Daoy (cell line): ENCODE data around the gene B3GALT6. TPM values are rescaled to one million over a fixed set of nuclear protein-coding genes. Genes with fewer than 3 reads are reported as not detected.

Experiments used
- total RNA-seq: library from RNA; depleted of rRNA; stranded (reverse); fragments of >200 nt; shearing (Covaris generic); gene quantifications from 2 replicates; pipeline ENCODE4 v1.2.3, GENCODE V29; 2014; rRNA removed

Gene B3GALT6
- total RNA-seq, 1 experiment from 2014 or later, result 44.5 TPM

Other genes with a start within 250 kb of the B3GALT6 start
- 30.1 and 36.3 TPM in 2 replicates for gene HES4, start 232.1 kb upstream of the B3GALT6 start, total RNA-seq
- 219 and 238 TPM in 2 replicates for gene ISG15, start 218.7 kb upstream of the B3GALT6 start, total RNA-seq
- gene AGRN, start 212.1 kb upstream of the B3GALT6 start, total RNA-seq, result 66.6 and 72.0 TPM in 2 replicates
- not detected in 2 replicates for gene RNF223, start 157.9 kb upstream of the B3GALT6 start, total RNA-seq
- gene C1orf159, start 116.1 kb upstream of the B3GALT6 start, total RNA-seq, result 14.8 and 19.1 TPM in 2 replicates
- gene TTLL10, start 58.4 kb upstream of the B3GALT6 start, total RNA-seq, result not detected in 2 replicates
- gene TNFRSF18, start 25.6 kb upstream of the B3GALT6 start, total RNA-seq, result 0.89 and 1.9 TPM in 2 replicates
- not detected in 2 replicates for gene TNFRSF4, start 18.1 kb upstream of the B3GALT6 start, total RNA-seq
- gene SDF4, start 236 bp upstream of the B3GALT6 start, total RNA-seq, result 84.4 and 91.8 TPM in 2 replicates
- gene C1QTNF12, start 14.5 kb downstream of the B3GALT6 start, total RNA-seq, result 0.36 TPM in 1 of 2 replicates, not detected in the other
- 82.1 and 87.3 TPM in 2 replicates for gene UBE2J2, start 41.6 kb downstream of the B3GALT6 start, total RNA-seq
- gene SCNN1D, start 48.2 kb downstream of the B3GALT6 start, total RNA-seq, result 0.71 and 0.86 TPM in 2 replicates
- 17.5 and 19.3 TPM in 2 replicates for gene ACAP3, start 75.7 kb downstream of the B3GALT6 start, total RNA-seq
- 18.8 and 39.8 TPM in 2 replicates for gene PUSL1, start 76.4 kb downstream of the B3GALT6 start, total RNA-seq
- gene INTS11, start 92.4 kb downstream of the B3GALT6 start, total RNA-seq, result 76.5 and 95.7 TPM in 2 replicates
- 7.0 and 12.9 TPM in 2 replicates for gene CPTP, start 92.6 kb downstream of the B3GALT6 start, total RNA-seq
- under 0.01 TPM in 1 of 2 replicates, not detected in the other for gene TAS1R3, start 99.0 kb downstream of the B3GALT6 start, total RNA-seq
- gene DVL1, start 117.2 kb downstream of the B3GALT6 start, total RNA-seq, result 44.4 and 65.5 TPM in 2 replicates
- 0.23 TPM in 1 of 2 replicates, not detected in the other for gene MXRA8, start 126.3 kb downstream of the B3GALT6 start, total RNA-seq
- gene AURKAIP1, start 143.0 kb downstream of the B3GALT6 start, total RNA-seq, result 267 and 308 TPM in 2 replicates
- gene CCNL2, start 167.1 kb downstream of the B3GALT6 start, total RNA-seq, result 58.8 and 81.7 TPM in 2 replicates
- gene MRPL20, start 175.1 kb downstream of the B3GALT6 start, total RNA-seq, result 303 and 385 TPM in 2 replicates
- not detected in 2 replicates for gene ANKRD65, start 189.0 kb downstream of the B3GALT6 start, total RNA-seq
- gene VWA1, start 203.5 kb downstream of the B3GALT6 start, total RNA-seq, result 2.2 and 5.7 TPM in 2 replicates
- 0.06 and 0.29 TPM in 2 replicates for gene ATAD3C, start 217.5 kb downstream of the B3GALT6 start, total RNA-seq
- 46.8 and 47.5 TPM in 2 replicates for gene ATAD3B, start 239.5 kb downstream of the B3GALT6 start, total RNA-seq